HepG2 (cell line): ENCODE results near the gene ABCB6.

ENCODE experiments used
- BATF2 ChIP-seq: sonication (generic); formaldehyde crosslinking; IDR thresholded peaks from 2 replicates; pipeline ENCODE4 v1.8.0; 2022; ENCODE audit warnings: mild to moderate bottlenecking, missing genetic modification reagents, moderate library complexity
- FOXA3 ChIP-seq: IDR thresholded peaks from 2 replicates; pipeline ENCODE4 v1.6.1; 2016; ENCODE audit warnings: missing genetic modification reagents, missing compliant biosample characterization
- POLR2A ChIP-seq, 2 experiments: IDR thresholded peaks; 2 replicates each; pipeline ENCODE4 v1.6.1; 2011; ENCODE audit warnings: low read depth in 2 of 2, low read length in 2 of 2, mild to moderate bottlenecking in 1 of 2, moderate library complexity in 1 of 2; ENCODE audit not compliant: insufficient read depth in 1 of 2
- SMC3 ChIP-seq: IDR thresholded peaks from 2 replicates; pipeline ENCODE4 v1.6.1; 2011; ENCODE audit warnings: low read length, improper control_type of control experiment
- SRSF1 ChIP-seq: fragments of 200-400 bp; formaldehyde crosslinking; optimal IDR thresholded peaks from 2 replicates; pipeline ENCODE3; 2017; ENCODE audit warnings: mild to moderate bottlenecking, low read depth, low read length, moderate library complexity
- ZNF180 ChIP-seq: sonication (generic); formaldehyde crosslinking; IDR thresholded peaks from 2 replicates; pipeline ENCODE4 v1.4.0; 2020; ENCODE audit warnings: low read depth, missing genetic modification reagents, borderline replicate concordance
- ZNF501 ChIP-seq: sonication (generic); formaldehyde crosslinking; IDR thresholded peaks from 2 replicates; pipeline ENCODE4 v1.5.1; 2020; ENCODE audit warnings: mild to moderate bottlenecking, moderate library complexity, missing genetic modification reagents
- ZNF549 ChIP-seq: sonication (generic); formaldehyde crosslinking; IDR thresholded peaks from 2 replicates; pipeline ENCODE4 v1.5.0; 2020; ENCODE audit warnings: missing genetic modification reagents
- TF ChIP-seq, protein P1 (sequence below), 2 experiments: sonication (generic) in 1 of 2; formaldehyde crosslinking in 1 of 2; IDR thresholded peaks; 2 replicates each; pipeline versions ENCODE4 v1.4.0 to v1.6.1; 2018 to 2020; ENCODE audit warnings: missing genetic modification reagents in 2 of 2, borderline replicate concordance in 1 of 2, low read depth in 1 of 2, mild to moderate bottlenecking in 1 of 2, missing biosample characterization in 1 of 2

- TF ChIP-seq ZNF180 (CRISPR knock-in tag): no peak
- no peak for TF ChIP-seq SMC3
- TF ChIP-seq SRSF1: no peak
- TF ChIP-seq ZNF501 (CRISPR knock-in tag): no peak
- TF ChIP-seq POLR2A (IDR thresholded peaks at IDR 0.05; ENCODE audit: insufficient read depth in 1 of 2, low read depth in 2 of 2, low read length in 2 of 2): no peak
- no peak for TF ChIP-seq ZNF549 (CRISPR knock-in tag)
- TF ChIP-seq, protein P1, sequence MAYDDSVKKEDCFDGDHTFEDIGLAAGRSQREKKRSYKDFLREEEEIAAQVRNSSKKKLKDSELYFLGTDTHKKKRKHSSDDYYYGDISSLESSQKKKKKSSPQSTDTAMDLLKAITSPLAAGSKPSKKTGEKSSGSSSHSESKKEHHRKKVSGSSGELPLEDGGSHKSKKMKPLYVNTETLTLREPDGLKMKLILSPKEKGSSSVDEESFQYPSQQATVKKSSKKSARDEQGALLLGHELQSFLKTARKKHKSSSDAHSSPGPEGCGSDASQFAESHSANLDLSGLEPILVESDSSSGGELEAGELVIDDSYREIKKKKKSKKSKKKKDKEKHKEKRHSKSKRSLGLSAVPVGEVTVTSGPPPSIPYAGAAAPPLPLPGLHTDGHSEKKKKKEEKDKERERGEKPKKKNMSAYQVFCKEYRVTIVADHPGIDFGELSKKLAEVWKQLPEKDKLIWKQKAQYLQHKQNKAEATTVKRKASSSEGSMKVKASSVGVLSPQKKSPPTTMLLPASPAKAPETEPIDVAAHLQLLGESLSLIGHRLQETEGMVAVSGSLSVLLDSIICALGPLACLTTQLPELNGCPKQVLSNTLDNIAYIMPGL (CRISPR knock-in tag; IDR thresholded peaks at IDR 0.05; ENCODE audit: borderline replicate concordance in 1 of 2, low read depth in 1 of 2): no peak
- TF ChIP-seq FOXA3 (CRISPR knock-in tag): no peak
- no peak for TF ChIP-seq BATF2 (CRISPR knock-in tag)
Observed at GRCh38 chr2:219172231-219173154, 46.3 kb downstream of the ABCB6 start.
